Fibroblast of mammary gland (primary cell): ENCODE results near the gene TIGD4.

Experiments used
- DNase-seq: peaks from one replicate; pipeline ENCODE4 v3.0.0-alpha.2; 2010; ENCODE audit warnings: low read depth
- H3K4me3 ChIP-seq: 2 replicates; pipeline ENCODE4 v1.5.1; 2011; ENCODE audit warnings: low read depth, mild to moderate bottlenecking, low read length, moderate library complexity; ENCODE audit not compliant: control insufficient read depth
- TF ChIP-seq, protein P1 (sequence below): conservative IDR thresholded peaks from 2 replicates; pipeline ENCODE4 v1.5.1; 2011; ENCODE audit warnings: low read depth, low read length, inconsistent platforms; ENCODE audit not compliant: control insufficient read depth, insufficient read depth

Gene TIGD4

DNA sequence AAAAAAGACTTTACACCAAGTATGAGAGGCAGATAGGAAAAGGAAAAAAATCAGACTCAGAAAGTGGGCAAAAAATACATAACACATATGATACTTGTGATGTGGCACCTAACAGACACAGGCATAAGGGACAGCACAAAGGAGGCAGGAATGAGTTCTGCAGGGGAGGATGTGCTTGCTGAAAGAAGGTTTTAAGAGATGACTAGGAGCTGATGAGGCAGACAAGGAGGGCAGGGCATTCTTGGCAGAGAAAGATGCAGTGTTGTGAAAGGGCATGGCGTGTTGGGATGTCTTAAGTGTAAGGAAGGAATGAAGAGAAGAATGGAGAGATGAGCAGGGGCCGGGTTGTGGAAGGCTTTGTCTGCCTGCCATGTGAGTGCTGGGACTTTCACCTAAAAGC lies 50.1 kb downstream of the TIGD4 start:
- TF ChIP-seq, protein P1, sequence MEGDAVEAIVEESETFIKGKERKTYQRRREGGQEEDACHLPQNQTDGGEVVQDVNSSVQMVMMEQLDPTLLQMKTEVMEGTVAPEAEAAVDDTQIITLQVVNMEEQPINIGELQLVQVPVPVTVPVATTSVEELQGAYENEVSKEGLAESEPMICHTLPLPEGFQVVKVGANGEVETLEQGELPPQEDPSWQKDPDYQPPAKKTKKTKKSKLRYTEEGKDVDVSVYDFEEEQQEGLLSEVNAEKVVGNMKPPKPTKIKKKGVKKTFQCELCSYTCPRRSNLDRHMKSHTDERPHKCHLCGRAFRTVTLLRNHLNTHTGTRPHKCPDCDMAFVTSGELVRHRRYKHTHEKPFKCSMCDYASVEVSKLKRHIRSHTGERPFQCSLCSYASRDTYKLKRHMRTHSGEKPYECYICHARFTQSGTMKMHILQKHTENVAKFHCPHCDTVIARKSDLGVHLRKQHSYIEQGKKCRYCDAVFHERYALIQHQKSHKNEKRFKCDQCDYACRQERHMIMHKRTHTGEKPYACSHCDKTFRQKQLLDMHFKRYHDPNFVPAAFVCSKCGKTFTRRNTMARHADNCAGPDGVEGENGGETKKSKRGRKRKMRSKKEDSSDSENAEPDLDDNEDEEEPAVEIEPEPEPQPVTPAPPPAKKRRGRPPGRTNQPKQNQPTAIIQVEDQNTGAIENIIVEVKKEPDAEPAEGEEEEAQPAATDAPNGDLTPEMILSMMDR = no peak
- peak; percentile 77 for DNase-seq
- no peak overlapping the region for H3K4me3 ChIP-seq

DNA sequence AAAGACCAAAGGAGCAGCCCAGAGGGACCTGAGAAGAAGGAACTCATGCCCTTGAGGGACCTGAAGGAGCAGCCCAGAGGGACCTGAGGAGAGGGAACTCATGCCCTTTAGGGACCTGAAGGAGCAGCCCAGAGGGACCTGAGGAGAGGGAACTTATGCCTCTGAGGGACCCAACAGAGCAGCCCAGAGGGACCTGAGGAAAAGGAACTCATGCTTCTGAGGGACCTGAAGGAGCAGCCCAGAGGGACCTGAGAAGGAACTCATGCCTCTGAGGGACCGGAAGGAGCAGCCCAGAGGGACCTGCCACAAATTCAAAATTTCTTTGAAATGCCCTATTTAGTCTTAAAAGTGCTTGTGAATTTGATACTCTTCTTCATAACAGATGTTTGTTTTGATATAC lies 51.2 kb downstream of the TIGD4 start:
- TF ChIP-seq, protein P1 = no peak
- DNase-seq = no peak
- H3K4me3 ChIP-seq = no peak overlapping the region

DNA sequence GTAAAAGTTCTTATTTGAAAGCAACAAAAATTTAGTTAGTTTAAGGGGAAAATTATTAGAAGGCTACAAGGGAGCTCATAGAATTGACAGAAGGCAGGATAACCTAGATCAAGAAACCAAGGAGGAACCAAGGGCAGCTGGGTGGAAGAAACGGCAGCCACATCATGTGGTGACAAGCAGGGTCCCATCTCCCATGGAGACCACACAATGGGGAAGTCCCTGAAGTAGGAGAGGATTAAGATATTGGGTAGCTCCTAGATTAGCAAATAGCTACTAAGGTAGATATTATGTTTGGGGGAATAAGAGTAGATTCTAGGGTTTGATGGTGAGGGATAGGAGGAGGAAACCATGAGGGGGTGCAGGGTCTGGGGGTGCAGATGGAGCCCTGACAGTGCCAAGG lies 51.7 kb downstream of the TIGD4 start:
- no peak overlapping the region for H3K4me3 ChIP-seq
- TF ChIP-seq, protein P1 = no peak

DNA sequence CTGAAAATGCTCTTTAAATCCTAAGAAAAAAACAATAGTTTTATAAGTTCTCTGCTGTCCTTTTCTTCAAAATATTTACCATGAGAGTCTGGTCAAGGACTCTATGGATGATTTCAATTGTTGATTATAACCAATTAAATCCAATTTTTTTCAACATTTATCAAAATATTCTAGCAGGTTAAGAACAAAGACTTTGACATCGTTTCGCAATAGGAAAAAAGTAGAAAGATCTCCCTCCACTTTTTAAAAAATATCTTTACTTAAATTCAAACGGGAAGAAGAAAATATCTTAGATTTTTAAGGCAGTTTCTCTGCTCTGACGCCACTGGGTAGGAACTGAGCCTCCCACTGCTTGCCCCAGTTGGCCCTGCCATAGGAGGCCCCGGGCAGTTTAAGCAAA lies 55.0 kb downstream of the TIGD4 start:
- DNase-seq = no peak
- no peak overlapping the region for H3K4me3 ChIP-seq
- TF ChIP-seq, protein P1 = no peak

More for the DNA sequence above, 51.7 kb downstream of the TIGD4 start:
- no peak for DNase-seq

DNA sequence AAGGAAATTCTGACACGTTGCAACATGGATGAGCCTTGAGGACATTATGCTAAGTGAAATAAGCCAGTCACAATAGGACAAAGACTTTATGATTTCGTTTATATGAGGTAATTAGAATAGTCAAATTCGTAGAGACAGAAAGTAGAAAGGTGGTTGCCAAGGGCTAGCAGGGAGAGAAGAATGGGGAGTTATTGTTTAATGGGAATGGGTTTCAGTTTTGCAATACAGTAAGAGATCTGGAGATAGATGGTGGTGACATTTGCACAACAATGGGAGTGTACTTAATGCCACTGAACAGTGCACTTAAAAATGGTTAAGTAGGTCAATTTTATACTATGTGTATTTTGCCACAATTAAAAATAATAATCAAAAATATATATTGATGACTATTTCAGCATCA lies 56.3 kb downstream of the TIGD4 start:
- no peak for DNase-seq
- TF ChIP-seq, protein P1 = no peak
- H3K4me3 ChIP-seq = no peak overlapping the region

DNA sequence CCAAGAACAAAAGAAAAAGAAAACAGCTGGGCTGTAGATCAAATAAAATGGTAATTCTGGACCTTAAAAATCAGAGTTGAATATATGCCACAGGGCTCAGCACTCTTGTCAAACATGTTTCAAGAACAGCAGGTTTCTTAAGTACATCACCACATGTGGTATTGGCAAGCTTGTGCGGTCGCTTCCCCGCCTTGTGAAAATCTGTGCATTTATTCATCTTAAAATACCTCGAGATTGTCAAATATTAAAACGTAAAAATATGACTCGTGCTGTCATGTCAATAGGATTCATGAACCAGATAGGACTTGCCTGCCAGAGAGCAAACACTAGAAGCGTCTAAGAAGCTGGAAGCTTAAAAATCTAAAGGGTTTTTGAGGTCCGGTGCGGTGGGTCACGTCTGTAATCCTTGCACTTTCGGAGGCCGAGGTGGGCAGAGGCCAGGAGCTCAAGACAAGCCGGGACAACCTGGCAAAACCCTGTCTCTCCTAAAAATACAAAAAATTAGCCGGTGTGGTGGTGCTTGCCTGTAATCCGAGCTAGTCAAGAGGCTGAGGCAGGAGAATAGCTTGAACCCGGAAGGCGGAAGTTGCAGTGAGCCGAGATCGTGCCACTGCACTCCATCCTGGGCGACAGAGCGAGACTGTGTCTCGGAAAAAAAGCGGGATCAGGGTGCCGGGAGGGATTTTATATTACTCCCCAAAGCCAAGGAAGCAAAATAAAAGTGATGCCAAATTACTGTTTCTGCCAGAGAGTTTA lies 59.6 kb downstream of the TIGD4 start:
- H3K4me3 ChIP-seq = peak overlapping the region; percentile 37
- TF ChIP-seq, protein P1 = no peak
- DNase-seq = peak; percentile 21
